Measurements from ENCODE around the gene MICAL3.
A peak's percentile ranks its signal among the peaks of the same experiment; 100 is the strongest.

MICAL3 gene

GRCh38 chr22:17786435-17787161 lies 237.8 kb downstream of the MICAL3 start:
- DNase-seq: peak; percentile 16

- peak; percentile 64 for DNase-seq
Measured at GRCh38 chr22:17785185-17786184, 238.9 kb downstream of the MICAL3 start.

- DNase-seq: no peak
Measured at GRCh38 chr22:17784776-17785175, 239.6 kb downstream of the MICAL3 start.

GRCh38 chr22:17783773-17784480 lies 240.4 kb downstream of the MICAL3 start:
- no peak for DNase-seq

- DNase-seq: no peak
Measured at GRCh38 chr22:17783312-17783711, 241.0 kb downstream of the MICAL3 start.

- no peak for DNase-seq
Measured at GRCh38 chr22:17782621-17783020, 241.7 kb downstream of the MICAL3 start.

- DNase-seq: no peak
Measured at GRCh38 chr22:17782158-17782557, 242.2 kb downstream of the MICAL3 start.

- DNase-seq: peak; percentile 99
Measured at GRCh38 chr22:17781319-17782031, 242.9 kb downstream of the MICAL3 start.

GRCh38 chr22:17780741-17781318 lies 243.5 kb downstream of the MICAL3 start:
- DNase-seq: no peak

GRCh38 chr22:17780116-17780740 lies 244.1 kb downstream of the MICAL3 start:
- no peak for DNase-seq

- DNase-seq: no peak
Measured at GRCh38 chr22:17779286-17780115, 244.9 kb downstream of the MICAL3 start.

- DNase-seq: no peak
Measured at GRCh38 chr22:17778412-17778976, 245.9 kb downstream of the MICAL3 start.

GRCh38 chr22:17777717-17778044 lies 246.7 kb downstream of the MICAL3 start:
- no peak for DNase-seq

- peak; percentile 91 for DNase-seq
Measured at GRCh38 chr22:17777005-17777716, 247.2 kb downstream of the MICAL3 start.

GRCh38 chr22:17775781-17776465 lies 248.4 kb downstream of the MICAL3 start:
- no peak for DNase-seq

- peak; percentile 44 for DNase-seq
Measured at GRCh38 chr22:17774926-17775685, 249.3 kb downstream of the MICAL3 start.

- DNase-seq: peak; percentile 85
Measured at GRCh38 chr22:17774206-17774925, 250.0 kb downstream of the MICAL3 start, which contains the start of gene BID. TSS of gene BID (minus strand) at chr22:17774469. CDS start at chr22:17750116, 24,353 bp downstream.
